HepG2 (cell line): ENCODE data around the gene NDUFA8.

Experiments used
- CTCF ChIP-seq: sonication (generic); formaldehyde crosslinking; IDR thresholded peaks from 2 replicates; pipeline ENCODE4 v1.5.0; 2020; ENCODE audit warnings: mild to moderate bottlenecking, missing genetic modification reagents, moderate library complexity
- USF2 ChIP-seq, 2 experiments: sonication (generic) in 1 of 2; formaldehyde crosslinking in 1 of 2; IDR thresholded peaks; 2 replicates each; pipeline versions ENCODE4 v1.5.1 to v1.6.1; 2011 to 2020; ENCODE audit warnings: borderline replicate concordance in 1 of 2, low read depth in 1 of 2, low read length in 1 of 2, mild to moderate bottlenecking in 1 of 2, missing genetic modification reagents in 1 of 2, moderate library complexity in 1 of 2
- ZBTB33 ChIP-seq: sonication (generic); formaldehyde crosslinking; IDR thresholded peaks from 2 replicates; pipeline ENCODE4 v1.4.0; 2020; ENCODE audit warnings: missing genetic modification reagents

GRCh38 chr9:122122468-122122867 lies 37.1 kb downstream of the NDUFA8 start:
- no peak for TF ChIP-seq CTCF (CRISPR knock-in tag)
- no peak for TF ChIP-seq USF2 (IDR thresholded peaks at IDR 0.05; ENCODE audit: low read depth, low read length)
- TF ChIP-seq USF2 (CRISPR knock-in tag; IDR thresholded peaks at IDR 0.05; ENCODE audit: borderline replicate concordance): no peak
- no peak for TF ChIP-seq ZBTB33
